Epidermal melanocyte (primary cell): ENCODE data around the gene TBC1D10A.
"Not testable (repeated sequence)": the region's sequence is repeated elsewhere in the genome, so short reads cannot be mapped to it uniquely, and the experiment has no call there.

Experiments used
- DNase-seq: peaks from one replicate; pipeline ENCODE4 v3.0.0; 2011; ENCODE audit warnings: low spot score; ENCODE audit not compliant: insufficient read length

The TBC1D10A gene

GRCh38 chr22:30348404-30348803 lies 21.7 kb upstream of the TBC1D10A start:
- no peak for DNase-seq

DNA sequence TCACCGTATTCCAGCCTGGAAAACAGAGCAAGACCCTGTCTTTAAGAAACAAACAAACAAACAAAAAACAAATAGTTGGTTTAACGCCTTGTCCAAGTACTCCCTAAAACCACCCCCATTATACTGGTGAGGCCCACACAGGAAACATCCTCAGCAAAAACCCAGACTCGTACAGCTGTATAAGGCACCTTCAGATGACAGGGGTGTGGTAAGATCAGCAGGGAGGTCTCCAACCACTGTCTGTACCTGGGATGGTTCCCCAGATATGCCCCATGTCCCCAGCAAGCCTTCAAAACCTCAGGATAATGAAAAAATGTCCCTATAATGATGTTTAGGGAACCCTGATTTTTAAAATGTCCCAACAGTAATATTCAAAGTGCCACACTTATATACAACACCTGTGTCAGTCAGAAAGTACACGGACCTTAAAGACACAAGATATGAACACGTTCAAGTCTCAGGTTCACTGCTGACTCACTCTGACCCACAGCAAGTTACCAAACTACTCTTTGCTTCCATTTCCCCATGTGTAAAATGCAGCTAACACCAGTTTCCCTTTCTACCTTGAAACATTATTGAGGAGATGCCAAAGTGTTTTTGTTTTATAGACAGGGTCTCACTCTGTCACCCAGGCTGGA lies 20.6 kb upstream of the TBC1D10A start:
- no peak for DNase-seq

DNA sequence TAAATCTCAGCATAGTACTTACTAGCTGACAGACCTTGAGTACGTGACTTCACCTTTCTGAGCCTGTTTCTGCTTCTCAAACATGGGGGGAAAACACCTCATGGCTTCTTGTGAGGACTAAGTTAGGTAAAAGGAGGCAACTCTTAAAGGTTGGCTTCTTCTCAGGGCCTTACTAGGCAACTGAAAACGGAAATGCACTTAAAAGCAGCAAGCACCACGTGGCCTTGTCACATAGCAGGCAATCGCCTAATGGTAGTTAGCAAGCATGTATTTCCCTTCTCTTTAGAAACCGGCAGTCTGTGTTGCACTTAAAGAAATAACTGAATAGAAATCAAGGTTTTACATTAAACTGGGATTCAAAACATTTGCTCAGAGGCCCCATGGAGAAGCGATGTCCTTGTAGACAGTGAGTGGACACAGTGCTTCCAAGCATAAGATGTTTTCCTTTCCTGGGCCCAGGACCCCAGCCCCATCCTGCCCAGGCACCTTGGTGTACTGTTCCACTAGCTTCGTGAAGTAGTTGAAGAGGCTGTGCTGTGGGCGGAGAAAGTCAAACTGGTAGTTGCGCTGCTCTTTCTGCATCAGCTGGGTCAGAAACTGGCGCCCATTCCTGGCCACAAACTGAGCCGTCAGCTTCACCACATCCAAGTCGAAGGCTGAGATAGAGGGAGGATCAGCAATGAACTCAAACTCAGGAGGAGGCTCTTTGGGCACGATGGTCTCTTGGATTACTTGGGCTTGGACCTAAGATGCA lies 17.9 kb upstream of the TBC1D10A start:
- no peak for DNase-seq

- peak; percentile 86 for DNase-seq
These were observed 14.4 kb upstream of the TBC1D10A start for GRCh38 chr22:30340911-30341685.

DNA sequence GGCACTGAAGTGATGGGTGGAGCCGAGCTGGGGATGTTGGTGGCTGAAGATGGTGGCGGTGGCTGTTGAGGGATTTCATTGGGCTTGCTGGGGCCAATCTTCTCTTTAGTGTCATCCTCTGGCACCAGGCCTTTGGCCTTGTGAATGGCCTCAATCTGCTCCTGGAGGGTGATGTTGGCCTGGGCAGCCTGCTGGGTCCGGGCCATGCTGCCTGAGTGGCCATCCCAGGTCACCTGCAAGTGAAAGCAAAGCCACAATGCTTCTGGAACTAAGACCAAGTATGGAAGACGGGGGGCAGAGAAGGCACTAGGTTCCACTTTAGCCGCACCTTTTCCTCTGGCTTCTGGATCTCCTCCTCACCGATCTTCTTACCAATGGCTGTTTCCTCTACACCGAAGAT lies 12.1 kb upstream of the TBC1D10A start:
- DNase-seq, result no peak

GRCh38 chr22:30338341-30338740 lies 11.6 kb upstream of the TBC1D10A start:
- not testable (repeated sequence) for DNase-seq

DNA sequence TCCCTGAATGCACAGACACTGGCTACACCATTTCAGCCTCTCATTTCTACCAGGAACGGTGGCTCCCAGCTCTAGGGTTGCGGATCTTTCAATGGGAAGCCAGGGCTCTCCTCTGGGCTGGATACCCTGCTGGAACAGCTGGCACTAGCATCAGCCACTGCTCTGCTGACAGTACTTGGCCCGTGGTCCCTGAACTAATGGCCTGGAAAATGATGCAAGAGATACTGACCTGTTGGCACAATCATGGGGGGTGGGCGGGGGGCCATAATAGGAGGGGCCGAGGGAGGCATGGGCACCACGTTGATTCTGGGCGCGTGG lies 10.7 kb upstream of the TBC1D10A start:
- no peak for DNase-seq

DNA sequence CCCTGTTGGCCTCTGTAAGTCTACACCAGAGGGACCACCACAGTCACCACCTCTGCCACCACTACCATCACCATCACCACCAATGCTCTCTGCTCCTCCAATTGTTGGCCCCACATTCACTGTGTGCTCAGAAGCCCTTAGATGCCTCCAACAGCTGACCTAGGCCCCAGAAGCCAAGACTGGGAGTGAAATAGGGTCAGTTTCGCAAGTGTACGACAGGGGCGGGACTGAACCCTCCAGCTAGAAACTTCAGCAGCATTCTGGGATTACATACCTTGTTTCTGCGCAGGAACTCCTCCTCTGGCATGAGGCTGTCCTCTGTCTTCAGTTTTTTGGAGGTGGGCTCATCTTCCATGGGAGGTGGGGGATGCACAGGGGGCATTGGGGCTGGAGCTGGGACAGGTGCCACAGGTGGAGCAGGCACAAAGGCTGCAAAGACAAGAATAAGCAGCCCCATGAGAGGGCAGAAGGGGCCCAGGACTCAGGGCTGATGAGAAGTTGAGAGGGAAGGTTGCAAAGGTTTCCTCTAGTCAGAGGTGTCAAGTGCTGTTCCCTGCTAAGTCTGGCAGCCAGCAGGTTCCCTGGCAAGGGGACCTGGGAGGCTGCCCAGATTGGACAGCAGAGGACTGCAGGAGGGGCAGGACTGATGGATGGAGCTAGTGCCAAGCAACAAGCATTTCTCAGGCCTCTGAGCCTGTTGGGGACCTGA lies 10.2 kb upstream of the TBC1D10A start:
- no peak for DNase-seq

DNA sequence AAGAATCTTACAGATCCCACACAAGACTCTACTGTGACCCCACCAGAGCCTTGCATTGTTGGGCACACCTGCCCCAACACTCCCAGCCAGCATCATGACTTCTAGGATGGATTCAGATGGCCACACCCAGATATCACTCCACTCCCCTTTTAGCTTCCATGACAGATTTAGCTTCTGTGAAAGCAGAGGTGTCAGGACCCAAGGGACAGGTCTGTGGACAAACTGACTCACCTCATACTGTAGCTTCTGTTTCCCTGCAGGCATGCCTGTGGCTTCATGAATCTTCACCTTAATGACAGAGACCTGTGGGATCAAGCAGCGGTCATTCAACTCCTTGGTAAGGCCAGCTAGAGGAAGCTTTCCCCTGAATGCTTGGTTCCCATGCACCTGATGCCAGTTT lies 8.5 kb upstream of the TBC1D10A start:
- DNase-seq, result no peak

DNA sequence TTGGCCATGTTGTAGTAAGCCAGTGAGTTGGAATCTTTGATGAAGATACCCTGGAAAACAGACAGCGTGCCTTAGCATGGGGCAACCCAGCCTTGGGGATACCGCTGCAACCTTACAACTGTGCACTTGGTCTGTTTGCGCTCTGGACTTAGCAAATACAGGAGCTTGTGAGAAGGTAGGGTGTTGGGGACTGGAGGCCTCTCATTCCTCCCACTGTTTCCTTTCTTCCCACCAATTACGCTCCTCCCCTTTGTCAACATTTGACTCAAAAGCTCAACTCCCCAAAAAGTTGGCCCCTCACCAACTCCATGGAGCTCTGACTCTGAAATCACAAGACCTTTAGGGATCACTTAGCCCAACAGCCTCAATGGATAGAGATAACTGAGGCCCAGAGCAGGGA lies 7.9 kb upstream of the TBC1D10A start:
- no peak for DNase-seq

GRCh38 chr22:30333707-30334087 lies 7.0 kb upstream of the TBC1D10A start:
- DNase-seq, result no peak

- no peak for DNase-seq
These were observed 6.4 kb upstream of the TBC1D10A start for GRCh38 chr22:30332994-30333706.

DNA sequence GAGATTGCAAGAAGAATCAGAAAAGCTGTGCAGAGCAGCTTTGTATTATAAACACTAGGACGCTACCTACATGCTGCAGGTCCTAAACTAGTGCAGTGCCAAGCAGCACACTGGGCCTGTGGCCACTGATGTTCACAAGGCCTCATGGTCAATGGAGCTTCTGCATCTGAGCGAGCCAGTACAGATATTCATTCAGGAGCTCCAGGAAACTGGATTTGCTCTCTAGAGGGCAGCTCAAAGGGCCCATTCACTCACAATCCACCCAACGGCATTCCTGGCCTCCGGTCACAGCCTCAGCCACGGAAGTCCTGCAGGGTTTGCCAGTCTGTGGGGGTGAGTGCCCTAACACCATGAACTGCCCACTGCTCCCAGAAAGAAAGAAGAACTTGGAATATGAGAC lies 5.8 kb upstream of the TBC1D10A start:
- peak; percentile 72 for DNase-seq

DNA sequence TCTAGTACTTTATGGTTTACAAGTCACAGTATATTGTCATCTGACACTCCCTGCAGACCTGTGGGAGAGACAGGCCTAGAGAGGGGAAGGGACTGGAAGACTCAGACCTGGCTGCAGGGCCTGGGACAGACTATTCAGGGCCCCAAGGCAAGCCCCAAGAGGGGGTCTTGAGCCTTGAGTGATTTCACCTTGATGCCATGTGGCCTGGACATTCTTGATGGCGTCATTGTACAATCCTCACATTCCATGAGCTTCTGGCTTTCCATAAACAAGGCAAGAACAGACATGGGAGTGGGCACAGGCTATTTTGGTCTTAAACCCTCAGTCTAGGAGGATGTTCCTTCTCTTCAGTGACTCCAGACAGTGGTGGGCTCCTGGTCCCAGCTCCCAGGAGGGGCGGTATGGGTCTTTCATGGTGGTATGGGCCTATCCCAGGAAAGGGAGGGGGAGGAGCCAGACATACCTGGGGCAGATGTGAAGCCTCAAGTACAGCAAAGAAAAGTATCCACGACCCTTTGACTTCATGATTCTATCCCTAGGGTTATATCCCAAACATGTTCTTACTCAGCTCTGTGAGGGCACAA lies 1.8 kb upstream of the TBC1D10A start:
- no peak for DNase-seq

GRCh38 chr22:30327864-30328345 lies 1.2 kb upstream of the TBC1D10A start:
- DNase-seq, result no peak

- DNase-seq, result no peak
These were observed 461 bp downstream of the TBC1D10A start for GRCh38 chr22:30326255-30326705.

GRCh38 chr22:30325724-30326254 lies 952 bp downstream of the TBC1D10A start:
- DNase-seq, result no peak

DNA sequence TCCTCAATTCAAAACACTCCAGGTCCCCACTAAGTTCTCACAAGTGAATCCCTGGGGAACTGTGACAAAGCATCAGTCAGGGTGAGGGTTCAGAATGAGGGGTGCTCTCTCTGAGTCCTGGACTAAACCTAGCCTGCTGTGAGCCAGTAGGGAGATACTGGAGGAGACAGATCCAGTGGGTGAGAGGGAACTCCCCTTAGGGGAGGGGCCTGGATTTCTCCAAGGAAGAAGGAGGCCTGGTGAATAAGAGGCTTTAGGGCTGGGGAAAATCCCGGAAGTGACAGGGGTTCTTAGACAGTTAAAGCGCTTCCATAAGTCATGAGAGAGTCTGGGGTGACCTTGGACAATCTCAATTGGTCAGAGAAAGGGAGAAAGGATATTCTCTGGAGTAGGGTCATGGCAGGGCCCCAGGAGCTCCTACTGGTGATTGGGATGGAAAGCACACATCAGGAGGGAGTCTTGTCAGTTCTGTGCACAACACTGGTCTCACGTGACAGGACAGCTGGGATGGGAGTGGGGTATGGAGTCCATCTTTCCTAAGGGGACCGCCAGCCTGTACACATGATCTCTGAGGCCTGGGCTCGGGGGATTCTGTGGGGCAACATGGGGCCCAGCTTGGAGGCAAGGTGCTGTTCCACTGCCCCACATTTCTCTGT lies 1.5 kb downstream of the TBC1D10A start:
- peak; percentile 80 for DNase-seq

DNA sequence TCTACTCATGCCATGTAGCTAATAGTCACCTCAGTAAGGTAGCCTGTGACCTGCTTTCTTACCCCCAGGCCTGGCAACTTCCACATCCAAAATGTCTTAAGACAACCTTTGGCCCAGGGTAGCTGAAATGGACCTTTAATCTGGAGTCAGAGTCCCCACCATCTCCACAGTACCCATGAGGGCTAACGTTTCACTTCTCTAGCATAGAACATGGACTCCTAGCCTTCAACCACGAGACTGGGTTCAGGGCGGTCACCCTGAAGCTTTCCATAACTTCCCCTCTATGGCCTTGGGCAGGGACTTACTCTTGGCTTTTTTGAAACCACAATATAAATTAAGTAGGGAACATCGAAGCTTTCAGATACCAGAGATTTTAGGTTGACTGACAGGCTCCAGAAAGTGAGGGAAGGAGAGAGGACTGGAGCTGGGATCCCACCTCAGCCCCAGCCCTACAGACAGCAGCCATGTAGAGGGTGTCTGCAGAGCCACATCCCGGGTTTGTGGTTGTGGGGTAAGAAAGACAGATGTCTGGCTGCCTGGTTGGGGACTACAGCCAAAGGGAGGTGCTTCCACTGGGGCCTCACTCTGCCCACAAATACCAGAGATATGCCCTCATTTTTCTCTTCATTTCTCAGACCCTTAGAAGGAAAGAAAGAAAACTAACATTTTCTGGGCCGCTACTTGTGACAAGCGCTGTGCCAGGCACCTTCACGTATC lies 2.6 kb downstream of the TBC1D10A start:
- no peak for DNase-seq
